GM19397 (cell line): ENCODE results near the gene BST2.
A peak's percentile ranks its signal among the peaks of the same experiment; 100 is the strongest.

ENCODE experiments used
- ATAC-seq: cut with Tn5 transposase; IDR thresholded peaks from one replicate; pipeline ENCODE4 v1.9.1; 2021; ENCODE audit warnings: mild to moderate bottlenecking, moderate library complexity; ENCODE audit not compliant: unreplicated experiment

BST2 gene, protein sequence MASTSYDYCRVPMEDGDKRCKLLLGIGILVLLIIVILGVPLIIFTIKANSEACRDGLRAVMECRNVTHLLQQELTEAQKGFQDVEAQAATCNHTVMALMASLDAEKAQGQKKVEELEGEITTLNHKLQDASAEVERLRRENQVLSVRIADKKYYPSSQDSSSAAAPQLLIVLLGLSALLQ

GRCh38 chr19:17405250-17406045 is at the start of gene BST2:
BST2 (minus strand) TSS chr19:17405630; CDS start chr19:17405575, 55 bp downstream.
- ATAC-seq = peak; percentile 69

DNA sequence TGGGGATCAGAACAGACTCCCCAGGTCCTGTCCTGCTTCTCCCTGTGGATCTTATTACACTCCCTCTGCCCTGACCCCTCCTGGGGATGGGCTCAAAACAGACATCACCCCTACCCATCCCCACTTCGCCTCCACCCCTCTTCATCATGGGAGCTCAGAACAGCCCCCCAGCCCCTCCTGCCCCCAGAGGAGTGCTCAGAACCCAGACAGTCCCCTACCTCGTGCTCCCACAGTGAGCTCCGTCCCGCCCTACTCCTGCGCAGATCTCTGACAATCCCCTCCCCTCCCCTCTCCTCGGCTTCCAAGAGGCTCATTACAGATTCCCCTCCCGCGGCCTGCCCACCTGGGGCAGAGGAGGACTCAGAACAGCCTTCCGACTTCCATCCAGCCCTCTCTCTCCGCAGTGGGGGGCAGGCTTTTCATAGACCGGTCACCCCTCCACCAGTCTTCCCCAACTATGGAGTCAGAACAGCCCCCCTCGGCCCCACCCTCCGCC is 49.2 kb upstream of the BST2 start:
- no peak for ATAC-seq

GRCh38 chr19:17451820-17452219 is 46.4 kb upstream of the BST2 start:
- ATAC-seq = no peak

DNA sequence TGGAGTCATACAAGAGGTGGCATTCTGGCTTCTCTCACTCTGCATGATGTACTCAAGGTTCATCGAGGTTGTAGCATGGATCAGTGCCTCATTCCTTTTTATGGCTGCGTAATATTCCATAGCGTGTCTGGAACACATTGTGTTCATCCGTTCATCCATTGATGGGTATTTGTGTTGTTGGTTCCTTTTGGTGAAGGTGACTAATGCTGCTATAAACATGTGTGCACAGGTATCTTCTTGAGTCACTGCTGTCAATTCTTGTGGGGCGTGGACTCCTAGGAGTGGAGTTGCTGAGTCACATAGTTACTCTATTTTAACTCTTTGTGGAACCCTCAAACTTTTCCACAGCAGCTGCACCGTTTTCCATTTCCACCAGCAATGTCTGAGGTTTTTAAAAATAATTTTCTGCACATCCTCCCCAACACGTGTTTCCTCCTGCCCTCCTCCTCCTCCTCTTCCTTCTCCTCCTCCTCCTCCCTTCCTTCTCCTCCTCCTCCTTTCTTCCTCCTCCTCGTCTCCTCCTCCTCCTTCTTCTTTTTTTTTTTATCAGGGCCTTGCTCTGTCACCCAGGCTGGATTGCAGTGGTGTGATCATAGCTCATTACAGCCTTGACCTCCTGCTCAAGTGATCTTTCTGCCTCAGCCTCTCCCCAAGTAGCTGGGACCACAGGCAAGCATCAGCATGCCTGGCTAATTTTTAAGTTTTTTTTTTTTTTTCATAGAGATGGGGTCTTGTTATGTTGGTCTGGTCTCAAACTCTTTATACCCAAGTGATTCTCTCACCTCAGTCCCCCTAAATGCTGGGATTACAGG is 45.0 kb upstream of the BST2 start:
- no peak for ATAC-seq

DNA sequence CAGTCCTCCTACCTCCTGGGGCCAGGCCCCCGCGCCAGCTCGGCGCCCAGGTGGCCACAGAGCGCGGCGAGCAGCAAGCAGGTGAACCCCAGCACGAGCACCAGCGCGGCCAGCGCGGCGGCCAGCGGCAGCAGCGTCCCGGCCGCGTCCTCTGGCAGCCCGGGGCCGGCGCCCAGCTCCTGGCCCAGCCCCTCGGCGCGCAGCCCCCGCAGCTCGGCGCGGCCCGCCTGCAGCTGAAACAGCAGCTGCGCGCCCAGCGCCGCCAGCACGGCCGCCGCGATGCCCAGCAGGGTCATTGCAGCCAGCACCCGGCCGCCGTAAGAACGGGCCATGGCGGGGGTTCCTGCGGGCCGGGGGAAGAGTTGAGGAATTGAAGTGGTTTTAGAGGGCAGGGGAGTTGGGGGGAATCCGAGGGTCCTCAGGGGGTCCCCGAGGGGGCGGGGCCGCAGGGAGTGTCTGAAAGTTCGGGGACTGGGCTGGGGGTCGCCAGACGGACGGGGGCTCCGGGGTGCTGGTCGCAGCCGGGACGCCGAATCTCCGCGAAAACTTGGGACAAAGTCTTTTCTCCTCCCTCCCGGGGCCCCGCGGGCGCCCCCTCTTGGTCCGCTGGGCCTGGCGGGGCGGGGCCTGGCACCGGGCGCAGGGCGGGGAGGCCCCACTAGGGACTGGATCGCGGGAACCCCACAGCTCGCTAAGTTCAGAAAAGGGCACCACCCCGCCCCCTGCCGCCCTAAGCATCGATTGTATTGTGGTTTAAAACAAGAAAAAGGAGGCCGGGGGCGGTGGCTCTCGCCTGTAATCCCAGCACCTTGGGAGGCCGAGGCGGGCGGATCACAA is 42.9 kb upstream of the BST2 start, which contains the start of gene TMEM221:
Gene TMEM221 (minus strand): TSS at position 538 of the 837 bp plus-strand sequence. CDS start 206 bp downstream, at position 332.
- no peak for ATAC-seq

GRCh38 chr19:17447704-17448130 is 42.3 kb upstream of the BST2 start:
- ATAC-seq = no peak

DNA sequence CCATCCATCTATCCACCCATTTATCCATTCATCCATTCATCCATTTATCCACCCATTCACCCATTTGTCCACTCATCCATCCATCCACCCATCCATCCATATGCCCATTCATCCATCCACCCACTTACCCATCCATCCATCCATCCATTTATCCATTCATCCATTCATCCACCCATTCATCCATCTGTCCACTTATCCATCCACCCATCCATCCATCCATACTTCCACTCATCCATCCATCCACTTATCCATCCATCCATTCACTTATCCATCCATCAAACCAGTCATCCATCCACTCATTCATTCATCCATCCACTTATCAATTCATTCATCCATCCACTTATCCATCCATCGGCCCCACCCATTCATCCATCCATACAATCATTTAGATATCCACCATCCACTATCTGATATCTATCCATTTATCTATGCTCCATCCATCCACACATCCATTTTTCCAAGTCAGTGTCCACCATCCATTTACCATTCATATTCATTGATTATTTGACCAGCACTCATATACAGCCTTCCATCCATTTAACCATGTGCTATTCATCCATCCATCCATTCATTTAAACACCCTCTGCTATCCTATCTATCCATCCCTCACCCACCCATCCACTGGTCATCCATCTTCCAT is 40.2 kb upstream of the BST2 start:
- no peak for ATAC-seq

- no peak for ATAC-seq
Measured at GRCh38 chr19:17441241-17442021, 36.0 kb upstream of the BST2 start.

- no peak for ATAC-seq
Measured at GRCh38 chr19:17436874-17437267, 31.4 kb upstream of the BST2 start.

GRCh38 chr19:17436094-17436873 is 30.9 kb upstream of the BST2 start:
- ATAC-seq = no peak

DNA sequence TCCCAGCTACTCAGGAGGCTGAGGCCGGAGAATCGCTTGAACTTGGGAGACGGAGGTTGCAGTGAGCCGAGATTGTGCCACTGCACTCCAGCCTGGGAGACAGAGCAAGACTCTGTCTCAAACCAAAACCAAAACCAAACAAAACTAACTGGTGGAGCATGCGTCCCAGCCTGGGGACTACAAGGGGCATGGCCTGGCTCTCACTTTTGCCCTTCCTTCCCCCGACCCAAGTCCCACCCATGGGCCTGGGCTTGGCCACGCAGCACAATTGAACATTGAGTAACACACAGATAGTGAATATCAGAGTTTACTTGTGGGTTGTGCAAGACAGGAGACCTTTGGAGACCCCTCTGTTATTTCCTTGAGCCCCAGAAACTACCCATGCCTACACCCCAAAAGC is 29.8 kb upstream of the BST2 start:
- ATAC-seq = no peak

- no peak for ATAC-seq
Measured at GRCh38 chr19:17431417-17431816, 26.0 kb upstream of the BST2 start.

GRCh38 chr19:17429641-17430113 is 24.2 kb upstream of the BST2 start:
- no peak for ATAC-seq

DNA sequence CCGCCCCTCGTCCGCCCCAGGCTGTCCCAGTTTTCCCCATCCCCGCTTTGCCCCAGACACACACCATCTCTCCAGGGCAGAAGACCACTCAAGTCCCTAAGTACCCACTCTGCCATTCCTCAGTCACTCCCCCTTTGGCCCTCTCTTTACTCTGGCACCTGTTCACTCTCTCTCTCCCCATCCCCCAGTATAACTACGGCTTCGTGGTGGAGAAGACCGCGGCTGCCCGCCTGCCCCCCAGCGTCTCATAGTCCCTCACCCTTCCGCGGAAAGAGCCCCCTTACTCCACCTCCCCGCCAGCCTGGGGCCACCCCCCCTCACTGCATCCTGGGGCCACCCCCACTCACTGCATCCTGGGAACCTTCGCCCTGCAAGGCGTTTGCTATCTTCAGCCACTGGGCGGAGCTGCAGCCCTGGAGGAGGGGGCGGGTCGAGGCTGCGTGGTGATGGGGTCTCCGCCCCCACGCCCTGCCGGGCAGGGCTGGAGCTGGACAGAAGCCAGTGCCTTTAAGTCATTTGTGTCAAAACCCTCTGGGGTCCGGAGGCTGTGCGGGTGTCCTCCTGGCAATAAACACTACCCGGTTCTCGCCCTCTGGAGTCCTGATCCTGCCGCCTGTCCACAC is 19.4 kb upstream of the BST2 start:
- no peak for ATAC-seq

DNA sequence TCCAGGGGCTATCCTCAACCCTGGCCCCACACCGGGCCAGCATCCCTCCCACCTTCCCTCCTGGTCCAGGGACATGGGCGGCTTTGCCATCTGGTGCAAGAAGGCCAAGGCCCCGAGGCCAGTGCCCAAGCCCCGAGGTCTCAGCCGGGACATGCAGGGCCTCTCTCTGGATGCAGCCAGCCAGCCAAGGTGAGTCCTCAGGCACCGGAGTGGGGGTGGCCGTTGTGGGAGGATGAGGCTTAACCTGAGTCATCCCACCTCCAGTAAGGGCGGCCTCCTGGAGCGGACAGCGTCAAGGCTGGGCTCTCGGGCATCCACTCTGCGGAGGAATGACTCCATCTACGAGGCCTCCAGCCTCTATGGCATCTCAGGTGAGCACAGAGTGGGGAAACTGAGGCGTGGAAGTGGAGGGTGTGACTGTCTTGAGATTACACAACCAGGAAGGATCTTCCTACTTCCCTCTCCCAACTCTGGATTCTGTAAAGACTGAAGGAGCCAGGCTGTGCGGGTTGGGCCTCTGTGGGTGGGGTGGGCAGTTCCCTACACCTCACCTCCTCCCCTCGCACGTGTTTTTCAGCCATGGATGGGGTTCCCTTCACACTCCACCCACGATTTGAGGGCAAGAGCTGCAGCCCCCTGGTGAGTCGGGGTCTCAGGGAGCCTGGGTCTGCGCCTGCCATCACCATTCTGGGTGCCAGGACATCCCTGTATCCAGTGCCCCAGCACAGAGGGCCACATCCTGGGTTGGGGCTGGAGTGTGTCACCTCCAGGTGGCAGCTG is 18.2 kb upstream of the BST2 start:
- ATAC-seq = no peak

DNA sequence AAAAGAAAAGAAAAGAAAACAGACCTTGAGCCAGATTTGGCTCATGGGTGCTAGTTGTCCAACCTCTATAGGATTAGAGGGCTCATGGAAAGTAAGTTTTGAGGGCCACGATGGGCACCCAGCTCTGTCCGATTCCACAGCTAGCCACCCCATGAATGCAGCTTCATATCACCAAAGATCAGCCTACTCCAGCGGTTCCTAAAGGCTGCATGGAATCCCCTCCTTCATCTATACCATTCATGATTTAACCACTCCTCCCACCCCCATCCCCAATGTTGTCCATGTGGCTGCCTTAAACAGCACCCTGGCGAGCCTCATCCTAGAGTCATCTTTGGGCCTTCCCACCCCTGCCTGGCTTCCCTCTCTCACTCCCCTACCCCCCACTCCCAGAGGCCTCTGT is 16.5 kb upstream of the BST2 start:
- no peak for ATAC-seq

DNA sequence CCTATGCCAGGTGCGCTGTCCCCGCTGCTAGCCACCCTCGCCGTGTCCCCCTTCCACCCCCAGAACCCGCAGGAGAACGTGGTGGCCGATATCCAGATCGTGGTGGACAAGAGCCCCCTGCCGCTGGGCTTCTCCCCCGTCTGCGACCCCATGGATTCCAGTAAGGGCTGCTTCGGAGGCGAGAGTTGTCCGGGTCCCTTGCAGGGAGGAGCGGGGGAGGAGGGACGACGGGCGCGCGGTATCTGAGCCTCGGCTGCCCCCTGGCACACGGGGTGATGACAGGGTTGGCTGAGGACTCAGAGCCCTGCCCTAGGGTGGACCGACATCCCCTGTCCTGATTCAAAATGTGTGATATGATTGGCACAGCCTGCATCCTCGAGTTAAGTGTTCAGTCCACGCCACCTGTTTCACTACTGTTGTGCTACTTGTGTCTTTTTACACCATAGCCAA is 15.1 kb upstream of the BST2 start:
- peak; percentile 4 for ATAC-seq
